Ishikawa (cell line): ENCODE measurements around the gene ELP4.

Experiments used
- EGR1 ChIP-seq: IDR thresholded peaks from 2 replicates; pipeline ENCODE4 v1.6.1; 2012
- TCF12 ChIP-seq: IDR thresholded peaks from 2 replicates; pipeline ENCODE4 v1.6.1; 2012; ENCODE audit warnings: low read depth

DNA sequence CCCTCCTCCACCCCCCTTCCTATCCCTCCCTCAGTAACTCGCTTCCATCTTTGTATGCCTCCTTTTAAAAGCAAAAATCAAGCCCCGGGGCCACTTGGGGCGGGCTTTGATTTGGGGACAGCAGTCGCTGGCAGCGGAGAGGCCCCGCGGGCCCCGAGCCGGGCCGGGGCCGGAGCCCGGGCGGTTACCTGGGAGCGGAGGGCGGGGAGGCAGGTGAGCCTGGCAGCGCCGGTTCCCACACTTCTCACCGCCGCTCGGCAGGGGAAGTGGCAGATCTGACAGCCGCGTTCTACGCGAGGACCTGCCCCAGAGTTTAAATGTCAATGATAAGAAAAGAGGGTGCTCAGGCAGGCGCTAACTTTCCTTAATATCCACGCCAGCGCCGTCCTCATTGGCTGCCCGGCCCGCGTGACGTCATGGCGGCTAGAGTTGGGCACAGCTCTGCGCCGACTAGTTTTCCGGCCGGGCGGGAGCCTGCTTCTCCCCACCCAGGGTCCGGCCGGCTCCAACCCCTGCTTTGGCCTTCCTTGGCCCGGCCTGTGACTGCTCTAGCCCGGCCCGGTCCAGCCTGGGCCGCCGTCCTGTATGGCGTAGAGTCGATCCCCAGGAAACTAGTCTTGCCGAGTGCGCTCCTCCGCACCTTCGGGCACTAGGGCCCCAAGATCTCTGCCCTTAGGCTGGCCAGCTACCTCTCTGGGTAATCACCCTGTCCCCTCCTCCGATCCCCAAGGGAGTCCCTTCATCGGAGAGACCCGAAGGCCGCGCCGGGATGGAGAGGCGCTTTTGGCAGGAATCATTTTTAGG is 308.3 kb downstream of the ELP4 start:
- TF ChIP-seq EGR1 (no peak), TCF12 (no peak)
